HepG2 (cell line): ENCODE measurements around the gene CRKL. TPM values are rescaled to one million over a fixed set of nuclear protein-coding genes. Genes with fewer than 3 reads are reported as not detected.
"Not testable (repeated sequence)": the region's sequence is repeated elsewhere in the genome, so short reads cannot be mapped to it uniquely, and the experiment has no call there.

Experiments used
- ATAC-seq: fragments of 200-7000 bp; cut with Tn5 transposase; 3 replicates; pipeline ENCODE4 v1.9.1; 2020; ENCODE audit warnings: mild to moderate bottlenecking, moderate library complexity
- BruUV-seq: library from RNA; stranded (reverse); fragments of 400-500 nt; replicated peaks from 2 replicates; lab custom pipeline; 2021; lab: Mats Ljungman, UMichigan
- CTCF ChIA-PET: fragments of 300-600 bp; formaldehyde crosslinking; extraction: SDS; loops from one replicate; lab custom pipeline; 2021; ENCODE audit warnings: low total read pairs, inconsistent platforms, low intra/inter-chr PET ratio; lab: Yijun Ruan, JAX
- POLR2A ChIA-PET: fragments of 350-600 bp; sonication (Branson Sonifier 250); formaldehyde crosslinking; loops from one replicate; lab custom pipeline; 2020; ENCODE audit warnings: antibody characterized with exemption, inconsistent platforms; lab: Yijun Ruan, JAX
- DNase-seq: peaks from one replicate; pipeline ENCODE4 v3.0.0-alpha.2; 2015; ENCODE audit warnings: low spot score
- FAIRE-seq: peaks from 3 replicates; lab custom pipeline; 2011; peaks lifted over from hg19 to GRCh38; lab: Jason Lieb, UNC
- H2AFZ ChIP-seq: one replicate; pipeline ENCODE4 v1.6.1; 2011; ENCODE audit warnings: low read length, inconsistent platforms
- H3K27ac ChIP-seq: fragments of 300-600 bp; 3 replicates; pipeline ENCODE4 v1.8.0; 2011; ENCODE audit warnings: mixed run types, mild to moderate bottlenecking, mixed read lengths, low read length, inconsistent platforms; ENCODE audit not compliant: insufficient read depth; ENCODE audit errors: extremely low read length
- H3K27me3 ChIP-seq, 2 experiments: fragments of 200-600 bp in 1 of 2; 2 replicates in 1 of 2; 3 replicates in 1 of 2; pipeline versions ENCODE4 v1.6.0 to v1.8.0; 2011; ENCODE audit warnings: low read length in 2 of 2, mild to moderate bottlenecking in 2 of 2, moderate library complexity in 2 of 2, inconsistent platforms in 1 of 2; ENCODE audit not compliant: insufficient read depth in 2 of 2, control insufficient read depth in 1 of 2
- H3K36me3 ChIP-seq, 2 experiments: fragments of 200-600 bp in 1 of 2; replicated peaks in 1 of 2; 2 replicates in 1 of 2; 3 replicates in 1 of 2; pipeline versions ENCODE4 v1.5.1 to v1.8.0; 2011; ENCODE audit warnings: low read length in 2 of 2, inconsistent platforms in 1 of 2; ENCODE audit not compliant: insufficient read depth in 2 of 2, control insufficient read depth in 1 of 2
- H3K4me1 ChIP-seq: 2 replicates; pipeline ENCODE4 v1.5.1; 2012; ENCODE audit warnings: low read length, inconsistent platforms; ENCODE audit not compliant: insufficient read depth
- H3K4me2 ChIP-seq: 2 replicates; pipeline ENCODE4 v1.6.0; 2011; ENCODE audit warnings: low read depth, low read length, inconsistent platforms
- H3K4me3 ChIP-seq, 3 experiments: fragments of 200-600 bp in 1 of 3; sonication (generic), shearing (Covaris generic) in 1 of 3; replicated peaks in 1 of 3; 2 replicates each; pipeline ENCODE4 v1.5.1; 2011 to 2016; ENCODE audit warnings: low read length in 3 of 3, inconsistent platforms in 2 of 3, low read depth in 2 of 3, mild to moderate bottlenecking in 2 of 3, control low read depth in 1 of 3, mixed read lengths in 1 of 3; ENCODE audit not compliant: insufficient read depth in 1 of 3
- H3K79me2 ChIP-seq: one replicate; pipeline ENCODE4 v1.6.1; 2011; ENCODE audit warnings: low read length, inconsistent platforms; ENCODE audit not compliant: insufficient read depth
- H3K9ac ChIP-seq: 2 replicates; pipeline ENCODE4 v1.6.0; 2011; ENCODE audit warnings: mild to moderate bottlenecking, low read depth, low read length, inconsistent platforms; ENCODE audit not compliant: insufficient read depth
- H3K9me3 ChIP-seq: 2 replicates; pipeline ENCODE4 v1.5.1; 2012; ENCODE audit warnings: mild to moderate bottlenecking, low read length
- H4K20me1 ChIP-seq: 2 replicates; pipeline ENCODE4 v1.6.0; 2011; ENCODE audit warnings: inconsistent platforms, mild to moderate bottlenecking, low read length, moderate library complexity; ENCODE audit not compliant: insufficient read depth
- PHF21A ChIP-seq: sonication (generic); formaldehyde crosslinking; IDR thresholded peaks from 2 replicates; pipeline ENCODE4 v1.5.0; 2020; ENCODE audit warnings: mild to moderate bottlenecking, missing genetic modification reagents
- SP2 ChIP-seq: sonication (generic); formaldehyde crosslinking; IDR thresholded peaks from 2 replicates; pipeline ENCODE4 v1.5.1; 2020; ENCODE audit warnings: mild to moderate bottlenecking, missing genetic modification reagents
- ZFP36 ChIP-seq: fragments of 150-350 bp; IDR thresholded peaks from 2 replicates; pipeline ENCODE4 v1.6.1; 2018; ENCODE audit warnings: borderline replicate concordance, low read length, low read depth; ENCODE audit not compliant: partially characterized antibody
- ZNF121 ChIP-seq: sonication (generic); formaldehyde crosslinking; IDR thresholded peaks from 2 replicates; pipeline ENCODE4 v1.5.0; 2020; ENCODE audit warnings: mild to moderate bottlenecking, missing genetic modification reagents
- ZNF460 ChIP-seq: sonication (generic); formaldehyde crosslinking; IDR thresholded peaks from 2 replicates; pipeline ENCODE4 v1.5.1; 2020; ENCODE audit warnings: missing genetic modification reagents, mild to moderate bottlenecking, borderline replicate concordance
- ZNF577 ChIP-seq: sonication (generic); formaldehyde crosslinking; IDR thresholded peaks from 2 replicates; pipeline ENCODE4 v1.4.0; 2020; ENCODE audit warnings: mild to moderate bottlenecking, low read depth, missing genetic modification reagents, borderline replicate concordance
- WGBS: methylation state at CpG from one replicate; pipeline ENCODE4 v1.1.6; 2017; ENCODE audit warnings: low lambda C conversion rate; 5-methylcytosine and 5-hydroxymethylcytosine counted together
- in situ Hi-C: cut with HindIII; loops from 2 replicates; pipeline ENCODE4 v1.10.0; 2017; ENCODE audit warnings: low pct_unique_long_range_greater_than_20kb; ENCODE audit not compliant: extremely low pct_ligation_motif_present
- intact Hi-C: fragments of 100-400 bp; cut with micrococcal nuclease; formaldehyde crosslinking; loops from one replicate; pipeline ENCODE4 v1.10.0; 2022; ENCODE audit not compliant: unreplicated experiment
- polyA plus RNA-seq, 8 experiments: library from polyadenylated mRNA; depleted of rRNA in 3 of 8; stranded (reverse) in 7 of 8; unstranded in 1 of 8; fragments of >200 nt; fragmentation: Illumina TruSeq in 4 of 8; extraction: Trizol in 4 of 8; gene quantifications; 2 replicates each; pipeline versions ENCODE4 v1.2.1 to v1.2.3, GENCODE V29; 2011 to 2016; ENCODE audit warnings: low read depth in 4 of 8, missing spikeins in 1 of 8, mixed read lengths in 1 of 8; ENCODE audit not compliant: insufficient read depth in 1 of 8
- total RNA-seq, 5 experiments: library from RNA; depleted of rRNA; stranded (reverse); fragments of >200 nt; fragmentation: Illumina TruSeq; extraction: Trizol; gene quantifications; 2 replicates each; pipeline ENCODE4 v1.2.3, GENCODE V29; 2016; ENCODE audit warnings: low read depth in 1 of 5

The CRKL gene
- total and polyA plus RNA-seq, 2 of the 13 experiments (the other 11 are each of a cell fraction or from before 2014, with no cell fraction given), result 37.4 to 60.6 TPM

DNA sequence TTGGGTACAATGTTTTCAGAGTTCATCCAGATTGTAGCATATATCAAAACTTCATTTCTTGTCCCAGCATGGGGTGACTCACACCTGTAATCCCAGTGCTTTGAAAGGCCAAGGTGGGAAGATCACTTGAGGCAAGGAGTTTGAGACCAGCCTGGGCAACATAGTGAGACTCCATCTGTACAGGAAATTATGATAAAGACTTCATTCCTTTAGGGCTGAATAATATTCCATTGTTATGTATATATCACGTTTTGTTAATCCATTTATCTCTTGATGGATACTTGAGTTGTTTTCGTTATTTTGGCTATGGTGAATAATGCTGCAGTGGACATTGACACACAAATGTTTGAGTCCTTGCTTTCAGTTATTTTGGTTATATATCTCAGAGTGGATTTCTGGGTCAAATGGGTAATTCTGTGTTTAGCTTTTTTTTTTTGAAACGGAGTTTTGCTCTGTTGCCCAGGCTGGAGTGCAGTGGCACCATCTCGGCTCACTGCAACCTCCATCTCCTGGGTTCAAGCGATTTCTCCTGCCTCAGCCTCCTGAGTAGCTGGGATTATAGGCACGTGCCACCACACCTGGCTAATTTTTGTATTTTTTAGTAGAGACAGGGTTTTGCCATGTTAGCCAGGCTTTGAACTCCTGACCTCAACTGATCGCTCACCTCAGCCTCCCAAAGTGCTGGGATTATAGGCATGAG, 25.1 kb downstream of the CRKL start:
- in situ Hi-C loops, result not testable (repeated sequence)

GRCh38 chr22:20943104-20943933, 26.1 kb downstream of the CRKL start:
- FAIRE-seq, result no peak
- peaks cover 12 to 59% of the 10 kb centered on the region in 2 experiments for H3K36me3 ChIP-seq
- CTCF ChIA-PET, result no interaction called here
- TF ChIP-seq ZNF577 (no peak), PHF21A (no peak), SP2 (no peak), ZFP36 (no peak), ZNF460 (CRISPR knock-in tag) (peak; percentile 50; the same call in 1 of the 2 replicates)
- 96% methylated on average over 8 of the region's 8 CpGs for WGBS
- H3K9me3 ChIP-seq, result no peaks in the 10 kb centered on the region
- H3K4me3 ChIP-seq, result no peak overlapping the region
- no peak overlapping the region; the same call in 1 of the 2 replicates for H3K4me2 ChIP-seq
- H3K79me2 ChIP-seq, result peaks cover 92% of the 10 kb centered on the region
- POLR2A ChIA-PET, result no interaction called here
- H4K20me1 ChIP-seq, result peaks cover 85% of the 10 kb centered on the region
- no peak overlapping the region for H3K9ac ChIP-seq
- H3K4me1 ChIP-seq, result peaks cover 91% of the 10 kb centered on the region
- in situ Hi-C loops, result no loop called here
- no peak overlapping the region for H2AFZ ChIP-seq
- no peak for ATAC-seq
- H3K27me3 ChIP-seq, result no peaks in the 10 kb centered on the region
- intact Hi-C loops, result no loop called here
- BruUV-seq, result no TSS peak
- no peak for DNase-seq
- no peak overlapping the region for H3K27ac ChIP-seq

More for the DNA sequence above, 25.1 kb downstream of the CRKL start:
- FAIRE-seq, BruUV-seq, CTCF ChIA-PET, DNase-seq, intact Hi-C loops, H3K9ac ChIP-seq, H3K4me3 ChIP-seq, H3K4me2 ChIP-seq, H3K27me3 ChIP-seq, H2AFZ ChIP-seq, ATAC-seq, POLR2A ChIA-PET, H3K27ac ChIP-seq, H3K9me3 ChIP-seq: not testable (repeated sequence)
- Histone ChIP-seq H4K20me1 (peaks cover 94% of the 10 kb centered on the region), H3K4me1 (peaks cover 91% of the 10 kb centered on the region), H3K79me2 (peaks cover 92% of the 10 kb centered on the region), H3K36me3 (peaks cover 15 to 65% of the 10 kb centered on the region in 2 experiments)
- peak; percentile 65 for TF ChIP-seq ZNF121 (CRISPR knock-in tag)
- WGBS, result 94% methylated on average over 7 of the region's 7 CpGs
